Measurements from ENCODE around the gene SENP1.

Gene SENP1

DNA sequence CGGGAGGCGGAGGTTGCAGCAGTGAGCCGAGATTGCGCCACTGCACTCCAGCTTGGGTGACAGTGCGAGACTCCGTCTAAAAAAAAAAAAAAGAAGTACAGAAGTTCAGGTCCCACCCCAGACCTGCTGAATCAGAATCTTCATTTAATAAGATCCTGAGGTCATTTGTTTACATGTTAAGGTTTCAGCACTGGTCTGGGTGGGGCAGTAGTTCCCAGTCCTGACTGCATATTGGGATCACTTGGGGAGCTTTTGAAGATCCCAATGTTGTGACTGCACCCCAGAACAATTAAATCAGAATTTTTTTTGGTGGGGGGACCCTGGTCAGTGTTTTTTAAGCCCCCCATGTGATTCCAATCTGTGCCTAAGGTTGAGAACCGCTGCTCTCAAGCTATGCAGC, 89.9 kb downstream of the SENP1 start:
- H3K4me3 ChIP-seq (ENCODE audit: low read depth, low read length) = no peak overlapping the region
- TF ChIP-seq, protein P1, sequence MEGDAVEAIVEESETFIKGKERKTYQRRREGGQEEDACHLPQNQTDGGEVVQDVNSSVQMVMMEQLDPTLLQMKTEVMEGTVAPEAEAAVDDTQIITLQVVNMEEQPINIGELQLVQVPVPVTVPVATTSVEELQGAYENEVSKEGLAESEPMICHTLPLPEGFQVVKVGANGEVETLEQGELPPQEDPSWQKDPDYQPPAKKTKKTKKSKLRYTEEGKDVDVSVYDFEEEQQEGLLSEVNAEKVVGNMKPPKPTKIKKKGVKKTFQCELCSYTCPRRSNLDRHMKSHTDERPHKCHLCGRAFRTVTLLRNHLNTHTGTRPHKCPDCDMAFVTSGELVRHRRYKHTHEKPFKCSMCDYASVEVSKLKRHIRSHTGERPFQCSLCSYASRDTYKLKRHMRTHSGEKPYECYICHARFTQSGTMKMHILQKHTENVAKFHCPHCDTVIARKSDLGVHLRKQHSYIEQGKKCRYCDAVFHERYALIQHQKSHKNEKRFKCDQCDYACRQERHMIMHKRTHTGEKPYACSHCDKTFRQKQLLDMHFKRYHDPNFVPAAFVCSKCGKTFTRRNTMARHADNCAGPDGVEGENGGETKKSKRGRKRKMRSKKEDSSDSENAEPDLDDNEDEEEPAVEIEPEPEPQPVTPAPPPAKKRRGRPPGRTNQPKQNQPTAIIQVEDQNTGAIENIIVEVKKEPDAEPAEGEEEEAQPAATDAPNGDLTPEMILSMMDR (conservative IDR thresholded peaks at IDR 0.05; ENCODE audit: low read depth, low read length) = no peak
- DNase-seq (ENCODE audit: low read depth) = no peak

DNA sequence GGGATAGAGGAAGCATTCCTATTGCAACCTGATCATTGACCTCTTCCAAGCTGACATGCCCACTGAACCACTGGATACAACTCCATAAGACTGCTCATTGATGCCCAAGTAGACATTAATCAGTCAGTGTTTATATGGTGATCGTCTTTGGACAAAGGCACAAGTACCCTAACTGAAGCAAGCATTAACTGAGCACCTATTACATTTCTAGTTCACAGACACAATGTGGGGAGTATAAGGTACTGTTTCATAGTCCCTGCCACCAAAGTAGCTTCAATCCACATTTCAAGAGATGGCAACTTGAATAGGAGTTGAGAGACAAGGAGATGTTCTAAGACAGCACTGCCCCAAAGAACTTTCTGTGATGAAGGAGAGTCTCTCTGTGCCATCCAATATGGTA, 90.8 kb downstream of the SENP1 start:
- DNase-seq (ENCODE audit: low read depth) = no peak
- H3K4me3 ChIP-seq (ENCODE audit: low read depth, low read length) = no peak overlapping the region
- TF ChIP-seq, protein P1 (conservative IDR thresholded peaks at IDR 0.05; ENCODE audit: low read depth, low read length) = no peak

DNA sequence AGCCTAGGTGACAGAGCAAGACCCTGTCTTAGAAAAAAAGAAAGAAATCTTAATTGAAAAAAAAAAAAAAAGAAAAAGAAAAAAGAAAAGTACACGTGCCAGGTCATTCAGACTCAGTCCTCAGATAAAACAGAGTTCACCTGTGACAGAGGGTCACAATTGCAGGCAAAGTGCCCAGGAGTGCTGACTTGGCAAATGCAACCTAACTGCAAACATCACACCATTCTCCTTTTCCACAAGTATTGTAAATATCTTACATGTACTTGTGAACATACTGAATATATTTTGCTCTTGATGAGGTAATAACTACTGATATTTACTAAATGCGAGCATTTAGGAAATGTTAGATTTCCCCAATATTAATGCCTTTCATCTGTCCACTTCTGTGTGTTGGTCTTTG, 92.6 kb downstream of the SENP1 start:
- no peak for DNase-seq (ENCODE audit: low read depth)
- TF ChIP-seq, protein P1 (conservative IDR thresholded peaks at IDR 0.05; ENCODE audit: low read depth, low read length) = no peak
- no peak overlapping the region for H3K4me3 ChIP-seq (ENCODE audit: low read depth, low read length)

DNA sequence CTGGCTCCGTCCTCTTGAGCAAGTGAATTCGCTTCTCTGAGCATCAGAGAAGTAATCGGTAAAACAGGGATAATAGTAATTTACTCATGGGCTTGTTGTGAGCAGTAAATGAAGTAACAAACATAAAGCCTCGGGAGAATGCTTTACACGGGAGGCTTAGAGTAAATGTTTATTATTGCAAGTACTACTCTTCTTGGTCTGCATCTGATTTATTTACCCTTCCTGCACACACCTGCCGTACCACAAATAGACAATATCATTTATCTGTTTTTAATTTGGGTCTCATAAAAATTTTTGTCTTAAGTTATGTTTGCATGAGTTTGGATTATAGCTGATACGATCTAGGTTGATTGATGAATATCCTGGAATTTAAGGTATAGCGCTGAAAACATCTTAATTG, 93.8 kb downstream of the SENP1 start:
- TF ChIP-seq, protein P1 (conservative IDR thresholded peaks at IDR 0.05; ENCODE audit: low read depth, low read length) = no peak
- no peak overlapping the region for H3K4me3 ChIP-seq (ENCODE audit: low read depth, low read length)
- DNase-seq (ENCODE audit: low read depth) = no peak

DNA sequence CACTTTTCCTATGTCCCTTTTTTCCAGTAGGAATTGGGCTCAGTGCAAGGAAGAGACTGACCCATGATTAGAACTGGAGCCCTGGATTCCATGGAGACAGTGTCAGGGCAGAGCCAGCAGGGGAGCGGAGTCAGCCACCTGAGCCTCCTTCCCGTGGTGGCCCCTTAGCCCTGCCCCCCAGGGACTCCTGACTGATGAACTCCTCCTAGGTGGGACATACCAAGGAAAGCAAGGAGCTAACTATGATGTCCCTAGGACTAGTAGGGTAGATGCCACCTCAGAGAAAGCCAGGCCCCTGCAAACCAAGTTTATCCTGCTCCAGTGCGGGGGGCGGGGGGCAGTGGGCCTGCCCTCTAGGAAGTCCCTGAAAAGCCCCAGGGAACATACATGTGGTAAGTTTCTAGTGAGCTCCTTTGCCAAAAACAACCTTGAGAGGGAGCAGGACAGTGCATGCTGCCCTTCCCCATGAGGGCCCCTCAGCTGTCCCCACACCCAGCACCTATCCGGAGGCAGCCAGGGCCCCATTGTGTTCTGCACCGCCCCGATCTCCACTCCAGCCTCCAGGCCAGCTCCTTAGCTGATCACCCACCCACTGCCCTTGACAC, 95.4 kb downstream of the SENP1 start:
- TF ChIP-seq, protein P1 (conservative IDR thresholded peaks at IDR 0.05; ENCODE audit: low read depth, low read length) = no peak
- H3K4me3 ChIP-seq (ENCODE audit: low read depth, low read length) = no peak overlapping the region
- DNase-seq (ENCODE audit: low read depth) = no peak

DNA sequence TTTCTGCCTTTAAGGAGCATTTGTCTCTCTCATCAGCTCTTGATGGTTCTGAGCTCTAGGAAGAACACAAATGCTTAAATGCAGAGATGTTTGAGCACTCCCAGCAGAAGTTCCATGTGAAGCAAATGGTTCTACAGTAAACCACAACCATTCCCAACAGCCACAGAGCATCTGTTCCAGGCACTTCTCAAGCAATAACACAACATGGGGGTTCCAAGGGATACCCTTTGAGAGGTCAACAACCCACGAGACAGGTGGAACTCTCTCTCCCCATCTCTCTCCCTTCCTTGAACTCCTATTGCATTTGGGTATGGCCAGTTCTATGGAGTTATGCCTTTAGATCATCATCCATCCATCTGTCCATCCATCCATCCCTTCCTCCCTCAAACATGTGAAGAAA, 96.4 kb downstream of the SENP1 start:
- no peak for DNase-seq (ENCODE audit: low read depth)
- H3K4me3 ChIP-seq (ENCODE audit: low read depth, low read length) = no peak overlapping the region
- TF ChIP-seq, protein P1 (conservative IDR thresholded peaks at IDR 0.05; ENCODE audit: low read depth, low read length) = no peak

DNA sequence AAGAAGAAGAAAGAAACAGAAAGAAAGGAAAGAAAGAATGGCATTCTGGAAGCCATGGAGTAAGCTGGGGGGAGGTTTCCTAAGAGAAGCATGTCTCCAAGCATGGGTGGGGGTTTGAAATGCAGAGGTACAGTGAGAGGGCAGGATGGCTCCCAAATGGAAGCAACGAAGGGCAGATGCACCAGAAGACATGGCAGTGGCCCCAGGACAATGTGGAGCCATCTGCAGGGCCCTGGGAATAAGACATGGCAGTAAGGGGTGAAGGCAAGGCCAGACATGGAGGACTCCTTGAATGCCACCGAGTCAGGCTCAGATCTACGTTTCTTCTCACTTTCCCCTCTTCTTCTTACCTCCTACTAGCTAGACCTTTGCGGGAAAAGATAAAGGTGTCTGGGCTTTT, 96.9 kb downstream of the SENP1 start:
- H3K4me3 ChIP-seq (ENCODE audit: low read depth, low read length) = no peak overlapping the region
- no peak for DNase-seq (ENCODE audit: low read depth)

More for the DNA sequence above, 96.9 kb downstream of the SENP1 start:
- TF ChIP-seq, protein P1 (conservative IDR thresholded peaks at IDR 0.05; ENCODE audit: low read depth, low read length) = no peak
